ENCODE results near the gene FMNL2.

The FMNL2 gene

GRCh38 chr2:152445375-152445774 is 110.4 kb downstream of the FMNL2 start:
- H3K9me3 ChIP-seq (ENCODE audit: severe bottlenecking), result no peaks in the 10 kb centered on the region
- H3K27ac ChIP-seq, result no peak overlapping the region
- H3K4me3 ChIP-seq (ENCODE audit: low read depth, low read length), result no peak overlapping the region
- no peak for DNase-seq
- no peaks in the 10 kb centered on the region for H3K36me3 ChIP-seq
- TF ChIP-seq CTCF (IDR thresholded peaks at IDR 0.05; ENCODE audit: low read depth, low read length), result no peak
- no peaks in the 10 kb centered on the region for H3K27me3 ChIP-seq (ENCODE audit: insufficient read depth, low read depth, severe bottlenecking)

DNA sequence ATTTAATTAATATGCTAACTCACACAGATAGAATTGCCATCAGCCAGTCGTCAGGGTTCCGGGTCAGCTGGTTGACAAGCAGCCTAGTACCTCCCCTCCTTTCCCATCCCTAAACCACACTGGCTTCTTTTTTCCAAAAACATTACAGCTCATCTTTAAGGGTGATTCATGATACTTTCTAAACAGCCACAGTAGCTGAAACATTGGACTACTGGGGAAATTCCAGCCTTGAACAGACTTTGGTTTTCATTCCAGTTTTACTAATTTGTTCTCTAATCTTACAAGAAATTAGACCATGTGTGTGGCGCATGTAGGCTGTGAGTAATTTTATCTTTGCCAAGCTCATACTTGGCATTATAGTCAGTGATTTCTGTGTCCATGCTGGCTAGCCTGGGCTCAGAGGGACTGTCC is 110.8 kb downstream of the FMNL2 start:
- no peak overlapping the region for H3K27ac ChIP-seq
- TF ChIP-seq CTCF (IDR thresholded peaks at IDR 0.05; ENCODE audit: low read depth, low read length), result no peak
- H3K9me3 ChIP-seq (ENCODE audit: severe bottlenecking), result no peaks in the 10 kb centered on the region
- H3K36me3 ChIP-seq, result no peaks in the 10 kb centered on the region
- no peak for DNase-seq
- H3K27me3 ChIP-seq (ENCODE audit: insufficient read depth, low read depth, severe bottlenecking), result no peaks in the 10 kb centered on the region
- no peak overlapping the region for H3K4me3 ChIP-seq (ENCODE audit: low read depth, low read length)

DNA sequence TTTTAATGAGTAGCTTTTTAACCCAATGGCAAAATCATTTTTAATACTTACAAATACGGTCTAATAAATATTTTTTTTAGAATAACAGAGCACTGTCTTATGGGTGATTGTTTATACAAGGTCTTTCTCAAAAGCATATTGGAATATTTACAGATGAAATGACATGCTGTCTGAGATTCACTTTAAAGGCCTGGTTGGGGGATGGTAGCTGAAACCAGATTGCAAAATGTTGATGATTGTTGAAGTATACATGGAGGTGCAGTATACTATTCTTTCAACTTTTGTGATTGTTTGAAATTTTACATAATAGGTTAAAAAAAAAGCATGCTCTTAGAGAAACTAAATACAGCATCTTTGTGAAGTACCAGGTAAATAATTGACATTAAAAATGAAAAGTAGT is 111.2 kb downstream of the FMNL2 start:
- Histone ChIP-seq H3K36me3 (no peaks in the 10 kb centered on the region), H3K4me3 (ENCODE audit: low read depth, low read length) (no peak overlapping the region), H3K9me3 (ENCODE audit: severe bottlenecking) (no peaks in the 10 kb centered on the region), H3K27me3 (ENCODE audit: insufficient read depth, low read depth, severe bottlenecking) (no peaks in the 10 kb centered on the region), H3K27ac (no peak overlapping the region)
- DNase-seq, result no peak
- TF ChIP-seq CTCF (IDR thresholded peaks at IDR 0.05; ENCODE audit: low read depth, low read length), result no peak

DNA sequence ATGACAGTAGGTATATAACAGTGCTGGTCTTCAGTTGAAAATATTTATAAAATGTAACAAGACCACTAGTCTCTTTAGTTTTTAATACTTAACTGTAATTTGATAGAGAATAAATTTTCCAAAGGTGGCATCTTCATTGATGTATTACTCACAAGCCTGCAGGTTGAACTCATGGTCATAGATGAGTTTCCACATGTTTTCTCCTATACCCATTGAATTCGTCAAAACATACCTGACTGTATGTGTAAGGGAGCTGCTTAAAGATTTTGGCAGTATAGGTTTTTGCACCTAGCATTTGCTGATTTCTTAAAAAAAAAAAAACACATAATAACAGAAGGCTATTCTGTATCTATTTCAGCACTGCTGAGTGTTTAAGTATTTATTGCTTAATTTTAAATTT is 112.9 kb downstream of the FMNL2 start:
- H3K27me3 ChIP-seq (ENCODE audit: insufficient read depth, low read depth, severe bottlenecking), result no peaks in the 10 kb centered on the region
- H3K9me3 ChIP-seq (ENCODE audit: severe bottlenecking), result no peaks in the 10 kb centered on the region
- TF ChIP-seq CTCF (IDR thresholded peaks at IDR 0.05; ENCODE audit: low read depth, low read length), result no peak
- H3K27ac ChIP-seq, result no peak overlapping the region
- DNase-seq, result no peak
- H3K36me3 ChIP-seq, result no peaks in the 10 kb centered on the region
- no peak overlapping the region for H3K4me3 ChIP-seq (ENCODE audit: low read depth, low read length)

DNA sequence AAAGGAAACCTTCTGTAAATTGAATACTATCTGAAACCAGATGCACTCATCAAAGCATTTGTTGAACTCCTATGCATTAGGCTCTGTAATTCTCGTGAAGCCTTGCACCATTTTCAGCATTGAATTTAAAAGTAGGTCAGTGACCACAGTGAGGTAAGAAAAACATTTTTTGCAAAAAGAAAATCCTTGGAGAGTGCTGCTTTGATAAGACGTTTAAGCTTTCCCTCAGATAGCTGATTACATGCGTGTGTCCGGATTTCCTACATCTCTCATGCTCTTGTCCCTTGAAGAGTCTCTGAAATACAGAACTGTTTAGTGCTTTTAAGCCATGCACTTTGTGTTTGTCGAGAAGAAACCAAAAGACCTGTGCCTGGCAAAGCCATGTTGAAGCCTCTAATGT is 113.6 kb downstream of the FMNL2 start:
- Histone ChIP-seq H3K27ac (no peak overlapping the region), H3K9me3 (ENCODE audit: severe bottlenecking) (no peaks in the 10 kb centered on the region), H3K36me3 (no peaks in the 10 kb centered on the region), H3K4me3 (ENCODE audit: low read depth, low read length) (no peak overlapping the region), H3K27me3 (ENCODE audit: insufficient read depth, low read depth, severe bottlenecking) (no peaks in the 10 kb centered on the region)
- DNase-seq, result no peak
- no peak for TF ChIP-seq CTCF (IDR thresholded peaks at IDR 0.05; ENCODE audit: low read depth, low read length)

DNA sequence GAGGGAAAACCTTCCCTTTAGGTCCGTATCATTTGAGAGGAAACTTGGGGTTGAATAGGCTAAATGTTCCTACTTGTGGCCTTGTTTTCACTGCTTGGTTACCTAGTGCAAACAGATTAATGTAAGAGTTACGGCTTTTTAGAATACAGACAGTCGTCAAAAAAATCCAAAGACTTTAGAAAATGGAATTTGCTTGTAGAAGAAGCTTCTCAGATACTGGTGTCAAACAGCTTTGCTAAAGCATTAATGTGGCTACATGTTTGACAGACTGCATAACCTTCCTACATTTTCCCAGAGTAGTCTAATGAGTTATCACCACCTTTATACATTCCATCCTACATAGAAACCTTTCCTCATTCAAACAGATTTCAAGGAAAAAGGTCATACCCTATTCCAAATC is 114.6 kb downstream of the FMNL2 start:
- no peak for TF ChIP-seq CTCF (IDR thresholded peaks at IDR 0.05; ENCODE audit: low read depth, low read length)
- H3K27ac ChIP-seq, result no peak overlapping the region
- DNase-seq, result no peak
- H3K9me3 ChIP-seq (ENCODE audit: severe bottlenecking), result no peaks in the 10 kb centered on the region
- H3K27me3 ChIP-seq (ENCODE audit: insufficient read depth, low read depth, severe bottlenecking), result no peaks in the 10 kb centered on the region
- no peaks in the 10 kb centered on the region for H3K36me3 ChIP-seq
- no peak overlapping the region for H3K4me3 ChIP-seq (ENCODE audit: low read depth, low read length)
